IMR-90 (cell line): Measurements from ENCODE around the gene EPN2. TPM values are rescaled to one million over a fixed set of nuclear protein-coding genes. Genes with fewer than 3 reads are reported as not detected.

Experiments
- ATAC-seq: fragments of 200-7000 bp; cut with Tn5 transposase; 2 replicates; pipeline ENCODE4 v1.9.1; 2020; ENCODE audit warnings: low read depth, mild to moderate bottlenecking, moderate library complexity
- BruUV-seq: library from RNA; stranded (reverse); fragments of 400-500 nt; replicated peaks from 2 replicates; lab custom pipeline; 2021; lab: Mats Ljungman, UMichigan
- CTCF ChIA-PET: fragments of 300-600 bp; formaldehyde crosslinking; extraction: SDS; loops from one replicate; lab custom pipeline; 2021; ENCODE audit warnings: antibody characterized with exemption; lab: Yijun Ruan, JAX
- POLR2A ChIA-PET: fragments of 300-600 bp; sonication (Branson Sonifier 250); formaldehyde crosslinking; loops from one replicate; lab custom pipeline; 2022; ENCODE audit warnings: antibody characterized with exemption; ENCODE audit not compliant: unreplicated experiment; lab: Charles Lee
- DNase-seq: peaks from one replicate; pipeline ENCODE4 v3.0.0; 2013
- H2AFZ ChIP-seq: replicated peaks from 2 replicates; pipeline ENCODE3; 2013; ENCODE audit warnings: low read length, mild to moderate bottlenecking; ENCODE audit not compliant: poor library complexity
- H2AK5ac ChIP-seq: 2 replicates; pipeline ENCODE4 v1.6.1; 2013; ENCODE audit warnings: low read depth, low read length, inconsistent platforms
- H2AK9ac ChIP-seq: replicated peaks from 2 replicates; pipeline ENCODE3; 2013; ENCODE audit warnings: mild to moderate bottlenecking, low read depth, low read length, moderate library complexity; ENCODE audit not compliant: poor library complexity
- H2BK120ac ChIP-seq: 2 replicates; pipeline ENCODE4 v1.6.1; 2013; ENCODE audit warnings: low read depth, low read length, inconsistent platforms
- H2BK15ac ChIP-seq: 3 replicates; pipeline ENCODE4 v1.6.1; 2013; ENCODE audit warnings: low read depth, low read length, inconsistent platforms
- H2BK20ac ChIP-seq: 2 replicates; pipeline ENCODE4 v1.6.1; 2013; ENCODE audit warnings: low read depth, mild to moderate bottlenecking, inconsistent platforms, low read length, moderate library complexity
- H2BK5ac ChIP-seq: 2 replicates; pipeline ENCODE4 v1.6.1; 2013; ENCODE audit warnings: mild to moderate bottlenecking, low read depth, low read length, inconsistent platforms; ENCODE audit not compliant: poor library complexity, severe bottlenecking
- H3K14ac ChIP-seq: replicated peaks from 2 replicates; pipeline ENCODE4 v1.6.1; 2013; ENCODE audit warnings: low read depth, low read length, inconsistent platforms
- H3K18ac ChIP-seq: 2 replicates; pipeline ENCODE4 v1.6.1; 2013; ENCODE audit warnings: low read depth, low read length, control low read depth
- H3K23ac ChIP-seq: 2 replicates; pipeline ENCODE4 v1.6.1; 2013; ENCODE audit warnings: low read depth, low read length, inconsistent platforms
- H3K27ac ChIP-seq: 2 replicates; pipeline ENCODE4 v1.5.1; 2013; ENCODE audit warnings: mild to moderate bottlenecking, control low read depth, low read length; ENCODE audit not compliant: insufficient read depth
- H3K27me3 ChIP-seq: 2 replicates; pipeline ENCODE4 v1.6.1; 2013; ENCODE audit warnings: low read length; ENCODE audit not compliant: control insufficient read depth, insufficient read depth
- H3K36me3 ChIP-seq: 2 replicates; pipeline ENCODE4 v1.6.1; 2013; ENCODE audit warnings: low read length, mixed read lengths; ENCODE audit not compliant: control insufficient read depth, insufficient read depth
- H3K4ac ChIP-seq: 2 replicates; pipeline ENCODE4 v1.6.1; 2013; ENCODE audit warnings: low read depth, low read length, inconsistent platforms
- H3K4me1 ChIP-seq: 2 replicates; pipeline ENCODE4 v1.6.1; 2013; ENCODE audit warnings: low read length, mixed read lengths; ENCODE audit not compliant: control insufficient read depth, insufficient read depth
- H3K4me2 ChIP-seq: 2 replicates; pipeline ENCODE4 v1.6.1; 2013; ENCODE audit warnings: low read depth, mild to moderate bottlenecking, control low read depth, low read length, moderate library complexity
- H3K4me3 ChIP-seq: 2 replicates; pipeline ENCODE4 v1.5.1; 2013; ENCODE audit warnings: low read depth, mild to moderate bottlenecking, control low read depth, low read length, moderate library complexity; ENCODE audit not compliant: insufficient read depth
- H3K56ac ChIP-seq: 2 replicates; pipeline ENCODE4 v1.6.1; 2013; ENCODE audit warnings: low read length, inconsistent platforms; ENCODE audit not compliant: insufficient read depth; ENCODE audit errors: extremely low read depth
- H3K79me1 ChIP-seq, 2 experiments: 2 replicates each; pipeline ENCODE4 v1.6.1; 2013; ENCODE audit warnings: low read length in 2 of 2, inconsistent platforms in 1 of 2, low read depth in 1 of 2
- H3K9ac ChIP-seq: 2 replicates; pipeline ENCODE4 v1.6.1; 2013; ENCODE audit warnings: low read depth, low read length, control low read depth
- H3K9me1 ChIP-seq: 2 replicates; pipeline ENCODE4 v1.6.1; 2013; ENCODE audit warnings: low read length, inconsistent platforms; ENCODE audit not compliant: insufficient read depth
- H3K9me3 ChIP-seq: 2 replicates; pipeline ENCODE4 v1.6.1; 2013; ENCODE audit warnings: low read length; ENCODE audit not compliant: control insufficient read depth, insufficient read depth
- H4K20me1 ChIP-seq: 2 replicates; pipeline ENCODE4 v1.6.1; 2013; ENCODE audit warnings: low read length, inconsistent platforms; ENCODE audit not compliant: insufficient read depth
- H4K5ac ChIP-seq: 2 replicates; pipeline ENCODE4 v1.6.1; 2013; ENCODE audit warnings: mild to moderate bottlenecking, low read depth, low read length, control low read depth
- H4K8ac ChIP-seq, 2 experiments: 2 replicates each; pipeline ENCODE4 v1.6.1; 2013; ENCODE audit warnings: low read depth in 2 of 2, low read length in 2 of 2, control low read depth in 1 of 2, inconsistent platforms in 1 of 2
- H4K91ac ChIP-seq: 2 replicates; pipeline ENCODE4 v1.6.1; 2013; ENCODE audit warnings: low read depth, low read length, inconsistent platforms; ENCODE audit not compliant: insufficient read depth
- BHLHE40 ChIP-seq: fragments of 150-350 bp; IDR thresholded peaks from 2 replicates; pipeline ENCODE4 v1.6.1; 2016; ENCODE audit warnings: mild to moderate bottlenecking, low read depth, low read length
- CEBPB ChIP-seq: IDR thresholded peaks from 2 replicates; pipeline ENCODE4 v1.6.1; 2012; ENCODE audit warnings: low read depth, low read length, improper control_type of control experiment
- CHD1 ChIP-seq: IDR thresholded peaks from 2 replicates; pipeline ENCODE4 v1.6.1; 2012; ENCODE audit warnings: low read depth, low read length, improper control_type of control experiment
- CTCF ChIP-seq: conservative IDR thresholded peaks from 2 replicates; pipeline ENCODE4 v1.5.1; 2012; ENCODE audit warnings: mild to moderate bottlenecking, low read depth, low read length, improper control_type of control experiment
- ELK1 ChIP-seq: fragments of 150-350 bp; IDR thresholded peaks from 2 replicates; pipeline ENCODE4 v1.6.1; 2016; ENCODE audit warnings: low read depth, mild to moderate bottlenecking, low read length, moderate library complexity, borderline replicate concordance
- FOS ChIP-seq: fragments of 150-350 bp; IDR thresholded peaks from 2 replicates; pipeline ENCODE4 v1.6.1; 2016; ENCODE audit warnings: low read depth, low read length
- MAFK ChIP-seq: IDR thresholded peaks from 2 replicates; pipeline ENCODE4 v1.6.1; 2012; ENCODE audit warnings: low read depth, low read length, improper control_type of control experiment
- MAZ ChIP-seq: IDR thresholded peaks from 2 replicates; pipeline ENCODE4 v1.6.1; 2012; ENCODE audit warnings: low read depth, mild to moderate bottlenecking, low read length, improper control_type of control experiment, moderate library complexity, borderline replicate concordance
- MXI1 ChIP-seq: IDR thresholded peaks from 2 replicates; pipeline ENCODE4 v1.6.1; 2012; ENCODE audit warnings: low read depth, mild to moderate bottlenecking, low read length, moderate library complexity, borderline replicate concordance
- NFE2L2 ChIP-seq: fragments of 150-350 bp; IDR thresholded peaks from 2 replicates; pipeline ENCODE4 v1.6.1; 2016; ENCODE audit warnings: low read depth, mild to moderate bottlenecking, low read length
- POLR2A ChIP-seq: IDR thresholded peaks from 2 replicates; pipeline ENCODE4 v1.6.1; 2012; ENCODE audit warnings: mild to moderate bottlenecking, low read depth, low read length
- RCOR1 ChIP-seq: IDR thresholded peaks from 2 replicates; pipeline ENCODE4 v1.6.1; 2012; ENCODE audit warnings: mild to moderate bottlenecking, low read length, improper control_type of control experiment; ENCODE audit not compliant: insufficient replicate concordance
- RFX5 ChIP-seq: IDR thresholded peaks from 2 replicates; pipeline ENCODE4 v1.8.0; 2012; ENCODE audit warnings: low read depth, mild to moderate bottlenecking, low read length, moderate library complexity
- SMC3 ChIP-seq: fragments of 150-350 bp; IDR thresholded peaks from 2 replicates; pipeline ENCODE4 v1.6.1; 2016; ENCODE audit warnings: low read depth, mild to moderate bottlenecking, antibody characterized with exemption, low read length, moderate library complexity
- USF2 ChIP-seq: fragments of 150-350 bp; IDR thresholded peaks from 2 replicates; pipeline ENCODE4 v1.6.1; 2017; ENCODE audit warnings: mild to moderate bottlenecking, antibody characterized with exemption, low read length, low read depth
- whole genome bisulfite sequencing, 2 experiments: methylation state at CpG; one replicate each; pipeline versions ENCODE4 v1.1.5 to v1.1.7; 2013; ENCODE audit warnings: missing lambda C conversion rate in 2 of 2; ENCODE audit not compliant: insufficient read length in 1 of 2; ENCODE audit errors: extremely low coverage in 2 of 2; 5-methylcytosine and 5-hydroxymethylcytosine counted together
- dilution Hi-C: fragments of 300-500 bp; cut with HindIII; formaldehyde crosslinking; loops from one replicate; pipeline ENCODE4 v1.14.3; 2018; ENCODE audit warnings: low sequenced_read_pairs; ENCODE audit not compliant: unreplicated experiment
- in situ Hi-C: fragments of 300-500 bp; cut with MboI; formaldehyde crosslinking; loops from 3 replicates; pipeline ENCODE4 v1.14.3; 2019; ENCODE audit warnings: low sequenced_read_pairs, inconsistent platforms, mixed read lengths
- intact Hi-C: fragments of 100-400 bp; cut with micrococcal nuclease; formaldehyde crosslinking; loops from 2 replicates; pipeline ENCODE4 v1.10.0; 2022
- polyA plus RNA-seq, 3 experiments: library from polyadenylated mRNA; depleted of rRNA; stranded (reverse); fragments of >200 nt; gene quantifications; 2 replicates each; pipeline ENCODE4 v1.2.3, GENCODE V29; 2012; ENCODE audit warnings: low replicate concordance in 1 of 3
- total RNA-seq: library from RNA; depleted of rRNA; stranded (reverse); fragments of >200 nt; gene quantifications from 2 replicates; pipeline ENCODE4 v1.2.3, GENCODE V29; 2012

EPN2 gene
- total and polyA plus RNA-seq, 2 of the 4 experiments (the other 2 are of a cell fraction): 14.9 to 25.3 TPM

- 100% methylated on average over 3 of the region's 7 CpGs; no CpG with 5 or more reads in 1 of the 2 experiments for WGBS, 2 experiments
- H3K36me3 ChIP-seq: peaks cover 60% of the 10 kb centered on the region
- DNase-seq: no peak
- H3K9me1 ChIP-seq: peaks cover 39% of the 10 kb centered on the region
- H3K14ac ChIP-seq: no peak overlapping the region
- peaks cover 39% of the 10 kb centered on the region for H3K4me1 ChIP-seq
- no peak overlapping the region for H3K4ac ChIP-seq
- H2AK9ac ChIP-seq: no peak overlapping the region
- H3K4me3 ChIP-seq: no peak overlapping the region
- no peak overlapping the region for H2BK5ac ChIP-seq
- no peak overlapping the region for H3K4me2 ChIP-seq
- ATAC-seq: no peak
- no peak overlapping the region for H4K91ac ChIP-seq
- peaks cover 36% of the 10 kb centered on the region for H4K20me1 ChIP-seq
- no peak overlapping the region for H3K23ac ChIP-seq
- no peak overlapping the region; the same call in 1 of the 2 replicates for H2AK5ac ChIP-seq
- no peak overlapping the region for H3K9ac ChIP-seq
- H2BK120ac ChIP-seq: no peak overlapping the region
- no peak overlapping the region for H3K18ac ChIP-seq
- H4K8ac ChIP-seq: no peak overlapping the region
- in situ Hi-C loops: no loop called here
- no peak overlapping the region for H3K56ac ChIP-seq
- H3K9me3 ChIP-seq: no peaks in the 10 kb centered on the region
- no peak overlapping the region for H2BK20ac ChIP-seq
- TF ChIP-seq MAFK (no peak), CTCF (no peak), MXI1 (no peak), USF2 (no peak), FOS (no peak), CHD1 (no peak), BHLHE40 (no peak), SMC3 (no peak), NFE2L2 (no peak), MAZ (no peak), RCOR1 (no peak), ELK1 (no peak), RFX5 (no peak), POLR2A (no peak), CEBPB (no peak)
- ChIA-PET CTCF (no interaction called here), POLR2A (no interaction called here)
- no peaks in the 10 kb centered on the region for H3K27me3 ChIP-seq
- TSS peak; percentile 46 for BruUV-seq
- H2AFZ ChIP-seq: no peak overlapping the region
- dilution Hi-C loops: no loop called here
- H2BK15ac ChIP-seq: no peak overlapping the region
- peaks cover 33 to 74% of the 10 kb centered on the region in 2 experiments for H3K79me1 ChIP-seq
- H4K5ac ChIP-seq: no peak overlapping the region
- intact Hi-C loops: loop anchor here (5.0 kb wide), 1 partner anchor 506 kb away; no protein-coding TSS in a partner anchor
- H3K27ac ChIP-seq: no peak overlapping the region
Measured at GRCh38 chr17:19381361-19381740, 144.2 kb downstream of the EPN2 start.
